ENCODE results near the gene ZSCAN25. TPM values are rescaled to one million over a fixed set of nuclear protein-coding genes. Genes with fewer than 3 reads are reported as not detected.

Gene ZSCAN25
- total and polyA plus RNA-seq, 2 of the 13 experiments (the other 11 are each of a cell fraction or from before 2014, with no cell fraction given): 12.1 to 16.8 TPM

GRCh38 chr7:99617192-99617781, 541 bp downstream of the ZSCAN25 start (continued):
- TF ChIP-seq ZNF557 (CRISPR knock-in tag; IDR thresholded peaks at IDR 0.05): peak; percentile 70; the same call in 1 of the 2 replicates
- TF ChIP-seq ZMAT5 (CRISPR knock-in tag; IDR thresholded peaks at IDR 0.05; ENCODE audit: borderline replicate concordance, low read depth): 0 out of 2 replicates have a peak, but pooled peaks have one; percentile 24
- TF ChIP-seq ZNF607 (CRISPR knock-in tag; IDR thresholded peaks at IDR 0.05; ENCODE audit: borderline replicate concordance): 0 out of 2 replicates have a peak, but pooled peaks have one; percentile 6
- TF ChIP-seq MTF1 (CRISPR knock-in tag; IDR thresholded peaks at IDR 0.05): 0 out of 2 replicates have a peak, but pooled peaks have one; percentile 19
- peak; percentile 5; the same call in 1 of the 2 replicates for TF ChIP-seq EEA1 (CRISPR knock-in tag; IDR thresholded peaks at IDR 0.05; ENCODE audit: borderline replicate concordance)
- TF ChIP-seq ZNF615 (CRISPR knock-in tag; IDR thresholded peaks at IDR 0.05; ENCODE audit: borderline replicate concordance): 0 out of 2 replicates have a peak, but pooled peaks have one; percentile 44
- no peak for TF ChIP-seq SIX1 (CRISPR knock-in tag; IDR thresholded peaks at IDR 0.05; ENCODE audit: borderline replicate concordance)

- no peak overlapping the region for H3K27ac ChIP-seq (ENCODE audit: extremely low read length, insufficient read depth, low read length)
- peaks cover 27% of the 10 kb centered on the region for H3K79me2 ChIP-seq (ENCODE audit: insufficient read depth, low read length)
- H3K4me1 ChIP-seq (ENCODE audit: insufficient read depth, low read length): peaks cover 25% of the 10 kb centered on the region
- H3K4me3 ChIP-seq (replicated peaks in 1 of 3; ENCODE audit: insufficient read depth in 1 of 3, low read depth in 2 of 3, low read length in 3 of 3): 0 out of 6 replicates have a peak overlapping the region, but pooled peaks of 1 of the 3 experiments have one; percentile 0
- DNase-seq (ENCODE audit: low spot score) (no peak), FAIRE-seq (no peak), ATAC-seq (no peak)
- ChIA-PET POLR2A (no interaction called here), CTCF (ENCODE audit: low intra/inter-chr PET ratio, low total read pairs) (no interaction called here)
- intact Hi-C loops (cut with micrococcal nuclease; ENCODE audit: unreplicated experiment): no loop called here
- no peak overlapping the region for H2AFZ ChIP-seq (ENCODE audit: low read length)
- H3K27me3 ChIP-seq (ENCODE audit: control insufficient read depth in 1 of 2, insufficient read depth in 2 of 2, low read length in 2 of 2): no peaks in the 10 kb centered on the region; a peak in 1 of 5 replicates
- H3K9ac ChIP-seq (ENCODE audit: insufficient read depth, low read depth, low read length): 0 out of 2 replicates have a peak overlapping the region, but pooled peaks have one; percentile 17
- no peak overlapping the region for H3K4me2 ChIP-seq (ENCODE audit: low read depth, low read length)
- H3K36me3 ChIP-seq (replicated peaks in 1 of 2; ENCODE audit: control insufficient read depth in 1 of 2, insufficient read depth in 2 of 2, low read length in 2 of 2): peaks cover 30 to 51% of the 10 kb centered on the region in 2 experiments
- H4K20me1 ChIP-seq (ENCODE audit: insufficient read depth, low read length): no peaks in the 10 kb centered on the region
- in situ Hi-C loops (cut with HindIII; ENCODE audit: extremely low pct_ligation_motif_present, low pct_unique_long_range_greater_than_20kb): no loop called here
- H3K9me3 ChIP-seq (ENCODE audit: low read length): no peaks in the 10 kb centered on the region
- 96% methylated on average over 3 of the region's 3 CpGs for WGBS (ENCODE audit: low lambda C conversion rate)
- no TSS peak for BruUV-seq (replicated peaks)
- no peak for TF ChIP-seq DBP (CRISPR knock-in tag; IDR thresholded peaks at IDR 0.05; ENCODE audit: not compliant biosample characterization)
- no peak for TF ChIP-seq MXD1 (CRISPR knock-in tag; IDR thresholded peaks at IDR 0.05)
- TF ChIP-seq SOX5 (CRISPR knock-in tag; IDR thresholded peaks at IDR 0.05; ENCODE audit: borderline replicate concordance): no peak
- no peak for TF ChIP-seq NR0B2 (CRISPR knock-in tag; IDR thresholded peaks at IDR 0.05)
- no peak for TF ChIP-seq HMG20B (CRISPR knock-in tag; conservative IDR thresholded peaks at IDR 0.05)
- TF ChIP-seq U2AF1 (optimal IDR thresholded peaks at IDR 0.05; ENCODE audit: low read depth, low read length): no peak
- no peak for TF ChIP-seq ETV5 (CRISPR knock-in tag; IDR thresholded peaks at IDR 0.05; ENCODE audit: borderline replicate concordance)
These were observed 2.0 kb downstream of the ZSCAN25 start for GRCh38 chr7:99618726-99619125.

Data from HepG2 (cell line).